A172 (cell line): ENCODE data around the gene MMP2. TPM values are rescaled to one million over a fixed set of nuclear protein-coding genes. Genes with fewer than 3 reads are reported as not detected.

Experiments used
- DNase-seq: peaks from one replicate; pipeline ENCODE4 v3.0.0-alpha.2; 2015; ENCODE audit warnings: low spot score
- total RNA-seq: library from RNA; depleted of rRNA; stranded (reverse); fragments of >200 nt; shearing (Covaris generic); gene quantifications from 2 replicates; pipeline ENCODE4 v1.2.3, GENCODE V29; 2014; rRNA removed

Gene MMP2
- total RNA-seq, 1 experiment from 2014 or later: 103 TPM

- DNase-seq: no peak
These were observed 34.6 kb downstream of the MMP2 start for GRCh38 chr16:55513616-55514015.

DNA sequence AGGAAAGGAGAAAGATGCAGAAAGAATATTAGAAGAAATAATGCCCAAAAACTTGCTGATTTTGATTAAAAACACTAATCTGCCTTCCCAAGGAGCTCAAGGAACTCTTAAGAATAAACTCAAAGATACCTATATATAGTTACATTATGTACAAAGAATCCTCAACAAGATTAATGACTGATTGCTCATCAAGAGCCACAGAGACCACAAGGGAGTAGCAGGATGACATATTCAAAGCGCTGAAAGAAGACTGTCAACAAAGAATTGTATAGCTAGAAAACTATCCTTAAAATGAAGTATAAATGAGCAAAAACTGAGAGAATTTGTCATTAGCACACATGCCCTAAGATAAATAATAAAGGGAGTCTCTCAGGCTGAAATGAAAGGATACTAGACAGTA is 36.1 kb downstream of the MMP2 start:
- DNase-seq: peak; percentile 38

DNA sequence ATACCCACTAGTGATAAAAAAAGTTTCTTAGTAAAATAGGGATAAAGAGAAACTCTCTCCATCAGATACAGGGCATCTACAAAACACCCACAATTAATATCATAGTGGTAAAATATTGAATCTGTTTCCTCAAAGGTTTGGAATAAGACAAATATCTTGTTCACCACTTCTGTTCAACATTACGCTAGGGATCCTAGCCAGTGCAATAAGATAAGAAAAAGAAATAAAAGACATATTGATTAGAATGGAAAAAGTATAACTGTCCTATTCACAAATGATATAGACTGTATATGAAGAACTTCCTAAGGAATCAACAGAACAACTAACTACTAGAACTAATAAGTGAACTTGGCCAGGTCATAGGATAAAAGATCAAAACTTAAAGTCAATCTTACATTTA is 42.8 kb downstream of the MMP2 start:
- DNase-seq: no peak

DNA sequence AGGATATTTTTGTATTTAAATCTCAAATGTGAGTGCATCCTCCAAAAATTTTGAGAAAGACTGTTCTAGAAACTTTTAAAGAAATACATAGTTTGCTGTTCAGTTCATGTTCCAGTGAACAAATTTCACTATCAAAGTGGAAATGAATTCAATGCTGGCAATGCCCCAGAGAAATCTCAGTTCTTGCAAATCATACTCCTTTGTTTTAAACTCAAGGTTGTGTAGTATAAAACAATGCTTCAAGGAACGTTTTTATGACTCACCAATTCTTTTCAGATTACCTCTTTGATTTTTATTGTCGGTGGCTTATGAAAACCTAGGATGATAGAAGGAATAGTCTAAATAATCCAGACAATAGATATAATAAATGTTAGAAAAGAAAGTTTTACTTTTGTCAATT is 47.4 kb downstream of the MMP2 start:
- no peak for DNase-seq

DNA sequence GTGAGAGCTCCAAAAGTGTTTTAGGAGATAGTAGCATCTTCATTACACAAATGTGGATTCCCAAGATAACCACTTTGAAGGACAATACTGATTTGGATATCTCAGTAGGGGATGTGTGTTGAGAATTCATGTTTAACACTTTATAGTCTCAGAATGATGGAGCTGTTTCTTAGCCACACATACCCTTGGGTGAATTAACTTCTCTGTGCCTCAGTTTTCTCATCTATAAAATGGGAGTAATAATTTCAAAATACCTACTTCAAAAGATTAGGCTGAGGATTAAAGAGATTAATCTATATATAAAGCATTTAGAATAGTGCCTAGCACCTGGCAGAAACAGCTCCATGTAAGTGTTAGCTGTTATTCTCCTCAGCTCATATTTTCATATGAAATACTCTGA is 48.9 kb downstream of the MMP2 start:
- no peak for DNase-seq

GRCh38 chr16:55529018-55529417 is 50.0 kb downstream of the MMP2 start:
- DNase-seq: no peak

- DNase-seq: no peak
These were observed 51.4 kb downstream of the MMP2 start for GRCh38 chr16:55530316-55530856.

GRCh38 chr16:55532227-55532626 is 53.2 kb downstream of the MMP2 start:
- no peak for DNase-seq

- DNase-seq: no peak
These were observed 55.8 kb downstream of the MMP2 start for GRCh38 chr16:55534756-55535155.

DNA sequence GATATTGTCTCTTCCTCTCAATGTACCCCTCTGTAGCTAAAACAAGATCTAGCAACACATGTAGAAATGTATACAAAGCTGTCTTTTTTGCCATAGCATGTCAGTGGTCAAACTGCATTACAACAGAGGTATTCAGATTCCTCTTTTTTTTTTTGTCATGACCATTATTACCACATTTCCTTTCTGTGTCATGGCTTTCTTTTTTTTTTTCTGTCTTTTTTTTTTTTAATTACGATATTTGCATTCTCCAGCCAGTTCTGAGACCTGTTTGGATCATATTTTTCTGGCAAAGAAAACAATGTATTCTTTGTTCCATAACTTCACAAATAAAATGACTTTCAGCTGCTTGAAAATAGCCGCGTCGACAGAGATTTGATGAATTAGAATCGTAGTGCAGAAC is 60.1 kb downstream of the MMP2 start:
- DNase-seq: no peak

DNA sequence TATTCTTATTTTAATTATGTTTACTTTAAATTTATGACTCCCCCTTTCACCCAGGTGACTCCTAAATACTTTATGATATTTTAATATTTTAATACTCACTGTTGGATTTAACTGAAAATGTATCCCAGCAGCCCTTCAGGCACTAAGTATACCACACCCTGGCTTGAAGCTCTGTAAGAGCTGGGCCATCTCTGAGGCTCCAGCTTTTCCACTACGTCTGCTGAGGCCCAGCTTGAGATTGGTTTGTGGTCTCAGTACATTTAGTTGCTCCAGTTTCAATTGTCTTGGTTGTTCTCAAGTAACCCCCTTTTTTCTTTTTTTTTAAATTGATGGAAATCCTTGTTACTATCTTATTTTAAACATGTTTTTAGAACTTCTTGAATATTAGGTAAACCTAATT is 60.5 kb downstream of the MMP2 start:
- DNase-seq: no peak

DNA sequence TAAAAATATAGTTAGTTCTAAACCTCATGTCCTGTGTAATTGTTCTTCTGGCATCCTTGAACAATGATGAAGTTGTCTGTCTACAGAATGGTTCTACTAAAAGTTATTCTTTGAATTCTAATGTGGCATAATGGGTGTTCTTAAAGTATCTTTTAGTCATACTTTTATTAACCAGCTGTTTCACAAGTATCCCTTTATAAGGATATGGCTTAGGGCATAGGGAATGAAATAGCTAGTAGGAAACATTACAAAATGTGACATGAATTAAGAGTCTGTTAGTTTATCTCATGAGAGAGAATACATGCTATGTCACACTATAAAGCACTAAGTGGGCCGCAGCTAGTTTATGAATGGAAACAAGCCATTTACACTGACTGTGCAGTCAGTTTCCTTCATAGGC is 61.2 kb downstream of the MMP2 start:
- no peak for DNase-seq

DNA sequence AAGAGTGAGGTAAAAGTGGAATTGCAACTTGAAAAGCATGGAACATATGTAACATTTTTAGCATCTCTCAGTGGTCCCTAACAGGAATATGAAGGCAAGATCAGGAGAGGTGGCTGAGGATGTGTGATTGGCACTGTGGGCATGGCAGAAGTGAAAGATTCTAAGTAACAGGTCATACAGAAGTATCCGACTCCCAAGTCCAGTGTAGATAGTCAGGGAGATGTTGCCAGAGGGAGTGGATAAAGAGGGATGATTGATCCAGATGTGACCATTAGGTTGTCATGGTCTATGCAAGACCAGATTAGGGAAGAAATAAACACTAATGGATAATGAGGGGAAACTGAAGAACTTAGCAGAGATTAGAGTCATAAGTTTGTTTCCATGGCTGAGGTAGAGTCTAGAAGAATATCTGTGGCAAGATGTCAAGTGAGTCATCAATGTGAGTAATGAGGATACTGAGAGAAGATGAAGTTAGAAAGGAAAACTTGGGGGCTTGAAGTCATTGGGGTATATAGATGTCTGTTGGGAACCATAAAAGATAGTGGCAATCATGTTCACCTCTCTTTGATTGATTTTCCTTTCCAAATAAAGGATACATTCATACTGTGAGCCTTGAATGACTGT is 63.6 kb downstream of the MMP2 start:
- peak; percentile 69 for DNase-seq

- peak; percentile 46 for DNase-seq
These were observed 64.5 kb downstream of the MMP2 start for GRCh38 chr16:55543472-55543871.

DNA sequence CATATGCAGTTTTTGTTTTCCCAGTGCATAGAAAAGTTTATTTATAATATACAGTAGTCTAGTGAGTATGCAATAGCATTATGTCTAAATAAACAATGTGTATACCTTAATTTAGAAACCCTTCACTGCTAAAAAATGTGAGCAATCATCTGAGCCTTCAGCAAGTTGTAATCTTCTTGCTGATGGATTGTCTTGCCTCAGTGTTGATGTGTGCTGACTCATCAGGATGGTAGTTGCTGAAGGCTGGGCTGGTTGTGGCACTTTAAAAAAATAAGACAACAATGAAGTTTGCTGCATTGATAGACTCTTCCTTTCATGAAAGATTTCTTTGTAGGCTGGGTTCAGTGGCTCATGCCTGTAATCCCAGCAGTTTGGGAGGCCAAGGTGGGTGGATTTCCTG is 73.6 kb downstream of the MMP2 start:
- DNase-seq: peak; percentile 82

DNA sequence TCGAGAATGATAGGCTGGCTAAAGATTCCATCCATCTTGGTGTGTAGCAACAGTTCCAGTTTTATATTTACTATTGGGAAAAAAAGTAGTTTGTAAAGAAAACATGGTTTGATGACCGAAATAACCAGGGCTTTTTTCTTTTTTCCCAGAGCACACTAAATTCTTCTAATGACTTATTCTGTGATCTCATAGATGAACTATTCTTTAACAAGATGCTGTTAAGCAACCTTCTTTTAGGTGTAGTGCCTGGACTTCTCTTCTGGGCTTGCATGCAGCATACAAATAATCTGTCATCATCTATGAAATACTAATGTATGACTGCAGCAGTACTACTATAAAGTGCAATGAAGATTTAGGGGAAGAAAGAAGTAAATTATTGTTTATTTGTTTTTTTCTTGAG is 76.4 kb downstream of the MMP2 start:
- DNase-seq: no peak

Other genes with a start within 250 kb of the MMP2 start
- gene IRX6, start 155.0 kb upstream of the MMP2 start, total RNA-seq: 0.02 and 0.26 TPM in 2 replicates
- 18.6 and 20.2 TPM in 2 replicates for gene LPCAT2, start 29.9 kb downstream of the MMP2 start, total RNA-seq
- 0.22 TPM in 1 of 2 replicates, not detected in the other for gene CAPNS2, start 87.5 kb downstream of the MMP2 start, total RNA-seq
- 6.4 and 7.4 TPM in 2 replicates for gene SLC6A2, start 176.8 kb downstream of the MMP2 start, total RNA-seq